ENCODE data around the gene KRTAP10-4. TPM values are rescaled to one million over a fixed set of nuclear protein-coding genes. Genes with fewer than 3 reads are reported as not detected.
A peak's percentile ranks its signal among the peaks of the same experiment; 100 is the strongest.

KRTAP10-4 gene
- total and polyA plus RNA-seq, 2 experiments from 2014 or later: not detected

DNA sequence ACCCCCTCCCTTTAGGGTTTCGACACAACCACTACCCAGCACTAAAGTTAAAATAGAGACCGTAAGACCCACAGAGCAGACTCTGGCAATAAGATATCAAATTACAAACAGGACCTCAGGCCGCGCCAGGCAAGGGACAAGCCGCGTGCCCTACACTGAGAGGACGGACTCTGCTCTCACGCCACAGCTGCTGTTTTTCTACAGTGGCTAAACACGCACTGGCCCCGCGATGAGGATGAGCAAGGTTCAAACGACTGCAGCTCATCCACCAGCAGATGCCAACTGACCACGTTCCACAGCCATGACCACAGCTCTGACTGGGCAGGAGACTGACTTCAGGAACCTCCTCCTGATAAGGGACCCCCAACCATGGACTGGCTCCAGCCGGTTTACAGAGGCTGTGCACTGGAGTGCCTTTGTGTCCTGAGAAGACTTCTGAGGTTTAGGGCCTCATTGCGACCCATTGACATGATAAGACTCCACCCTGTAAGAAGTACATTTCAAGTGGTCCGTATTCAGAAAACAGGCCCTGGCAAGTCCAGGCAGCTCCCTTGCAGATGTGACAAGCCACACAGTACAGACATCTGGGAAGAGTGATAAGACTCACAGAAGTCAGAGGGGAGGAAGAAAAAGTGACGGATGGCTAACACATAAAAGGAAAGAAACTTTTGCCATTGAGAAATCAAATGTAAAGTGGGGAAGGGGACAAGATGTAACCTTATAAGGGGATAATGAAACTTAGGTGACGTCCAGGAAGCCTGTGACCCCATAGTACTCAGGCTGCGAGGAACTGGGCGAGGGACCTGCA is 20.3 kb downstream of the KRTAP10-4 start:
- peak; percentile 66 for ATAC-seq
- Histone ChIP-seq H3K36me3 (ENCODE audit: insufficient read depth) (no peaks in the 10 kb centered on the region), H3K79me2 (replicated peaks; ENCODE audit: insufficient read depth) (no peaks in the 10 kb centered on the region), H3K9me2 (ENCODE audit: insufficient read depth) (no peaks in the 10 kb centered on the region), H3K27ac (ENCODE audit: low read depth) (no peak overlapping the region), H3K27me3 (ENCODE audit: insufficient read depth) (no peaks in the 10 kb centered on the region), H3K4me3 (no peak overlapping the region), H3K4me1 (ENCODE audit: insufficient read depth) (peaks cover 20% of the 10 kb centered on the region), H3K4me2 (peak overlapping the region; percentile 32; the same call in 1 of the 2 replicates), H2AFZ (peak overlapping the region; percentile 76), H3F3A (replicated peaks; ENCODE audit: low read depth) (0 out of 2 replicates have a peak, but pooled peaks cover 4% of the 10 kb centered on the region), H4K20me1 (replicated peaks; ENCODE audit: insufficient read depth) (no peaks in the 10 kb centered on the region)
- TF ChIP-seq CREB1 (CRISPR knock-in tag; IDR thresholded peaks at IDR 0.05; ENCODE audit: low read depth) (no peak), POLR2AphosphoS5 (IDR thresholded peaks at IDR 0.05; ENCODE audit: low read depth) (no peak), ZNF114 (CRISPR knock-in tag; IDR thresholded peaks at IDR 0.05) (no peak), ZNF462 (CRISPR knock-in tag; IDR thresholded peaks at IDR 0.05) (no peak), ZNF331 (CRISPR knock-in tag; IDR thresholded peaks at IDR 0.05; ENCODE audit: low read depth) (no peak), STAT1 (IDR thresholded peaks at IDR 0.05; ENCODE audit: unreplicated experiment) (no peak)
- TF ChIP-seq, protein P1, sequence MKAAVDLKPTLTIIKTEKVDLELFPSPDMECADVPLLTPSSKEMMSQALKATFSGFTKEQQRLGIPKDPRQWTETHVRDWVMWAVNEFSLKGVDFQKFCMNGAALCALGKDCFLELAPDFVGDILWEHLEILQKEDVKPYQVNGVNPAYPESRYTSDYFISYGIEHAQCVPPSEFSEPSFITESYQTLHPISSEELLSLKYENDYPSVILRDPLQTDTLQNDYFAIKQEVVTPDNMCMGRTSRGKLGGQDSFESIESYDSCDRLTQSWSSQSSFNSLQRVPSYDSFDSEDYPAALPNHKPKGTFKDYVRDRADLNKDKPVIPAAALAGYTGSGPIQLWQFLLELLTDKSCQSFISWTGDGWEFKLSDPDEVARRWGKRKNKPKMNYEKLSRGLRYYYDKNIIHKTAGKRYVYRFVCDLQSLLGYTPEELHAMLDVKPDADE (IDR thresholded peaks at IDR 0.05): no peak
- TF ChIP-seq, protein P2, sequence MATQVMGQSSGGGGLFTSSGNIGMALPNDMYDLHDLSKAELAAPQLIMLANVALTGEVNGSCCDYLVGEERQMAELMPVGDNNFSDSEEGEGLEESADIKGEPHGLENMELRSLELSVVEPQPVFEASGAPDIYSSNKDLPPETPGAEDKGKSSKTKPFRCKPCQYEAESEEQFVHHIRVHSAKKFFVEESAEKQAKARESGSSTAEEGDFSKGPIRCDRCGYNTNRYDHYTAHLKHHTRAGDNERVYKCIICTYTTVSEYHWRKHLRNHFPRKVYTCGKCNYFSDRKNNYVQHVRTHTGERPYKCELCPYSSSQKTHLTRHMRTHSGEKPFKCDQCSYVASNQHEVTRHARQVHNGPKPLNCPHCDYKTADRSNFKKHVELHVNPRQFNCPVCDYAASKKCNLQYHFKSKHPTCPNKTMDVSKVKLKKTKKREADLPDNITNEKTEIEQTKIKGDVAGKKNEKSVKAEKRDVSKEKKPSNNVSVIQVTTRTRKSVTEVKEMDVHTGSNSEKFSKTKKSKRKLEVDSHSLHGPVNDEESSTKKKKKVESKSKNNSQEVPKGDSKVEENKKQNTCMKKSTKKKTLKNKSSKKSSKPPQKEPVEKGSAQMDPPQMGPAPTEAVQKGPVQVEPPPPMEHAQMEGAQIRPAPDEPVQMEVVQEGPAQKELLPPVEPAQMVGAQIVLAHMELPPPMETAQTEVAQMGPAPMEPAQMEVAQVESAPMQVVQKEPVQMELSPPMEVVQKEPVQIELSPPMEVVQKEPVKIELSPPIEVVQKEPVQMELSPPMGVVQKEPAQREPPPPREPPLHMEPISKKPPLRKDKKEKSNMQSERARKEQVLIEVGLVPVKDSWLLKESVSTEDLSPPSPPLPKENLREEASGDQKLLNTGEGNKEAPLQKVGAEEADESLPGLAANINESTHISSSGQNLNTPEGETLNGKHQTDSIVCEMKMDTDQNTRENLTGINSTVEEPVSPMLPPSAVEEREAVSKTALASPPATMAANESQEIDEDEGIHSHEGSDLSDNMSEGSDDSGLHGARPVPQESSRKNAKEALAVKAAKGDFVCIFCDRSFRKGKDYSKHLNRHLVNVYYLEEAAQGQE (IDR thresholded peaks at IDR 0.05; ENCODE audit: unreplicated experiment): no peak
- peak; percentile 42 for DNase-seq (ENCODE audit: low spot score)
- Mint-ChIP-seq H3K27me3 (ENCODE audit: insufficient read depth, low read depth, poor library complexity) (peaks cover 6% of the 10 kb centered on the region), H3K27ac (peak overlapping the region; percentile 58; the same call in 1 of the 2 replicates), H3K9me3 (peaks cover 5% of the 10 kb centered on the region; the same call in 2 of the 3 replicates), H3K4me3 (no peak overlapping the region), H3K4me1 (peaks cover 25% of the 10 kb centered on the region), H3K36me3 (ENCODE audit: low read depth) (no peaks in the 10 kb centered on the region; the same call in 2 of the 3 replicates)

All from GM23338 (cell line).